NCI-H460 (cell line): ENCODE measurements around the gene CHCHD6. TPM values are rescaled to one million over a fixed set of nuclear protein-coding genes. Genes with fewer than 3 reads are reported as not detected.

Experiments used
- DNase-seq: peaks from one replicate; pipeline ENCODE4 v3.0.0-alpha.2; 2016; ENCODE audit warnings: low read depth; ENCODE audit errors: extremely low read depth
- total RNA-seq: library from RNA; depleted of rRNA; stranded (reverse); fragments of >200 nt; shearing (Covaris generic); gene quantifications from 2 replicates; pipeline ENCODE4 v1.2.3, GENCODE V29; 2014

CHCHD6 gene
- total RNA-seq, 1 experiment from 2014 or later, result 24.2 TPM

- no peak for DNase-seq
Measured at GRCh38 chr3:126696701-126697267, 7.3 kb upstream of the CHCHD6 start.

- DNase-seq, result no peak
Measured at GRCh38 chr3:126699011-126699410, 5.0 kb upstream of the CHCHD6 start.

GRCh38 chr3:126704494-126705214 lies 614 bp downstream of the CHCHD6 start:
- DNase-seq, result no peak

GRCh38 chr3:126706631-126707030 lies 2.6 kb downstream of the CHCHD6 start:
- DNase-seq, result no peak

GRCh38 chr3:126711121-126711760 lies 7.2 kb downstream of the CHCHD6 start:
- no peak for DNase-seq

- no peak for DNase-seq
Measured at GRCh38 chr3:126713199-126713598, 9.2 kb downstream of the CHCHD6 start.

- no peak for DNase-seq
Measured at GRCh38 chr3:126714276-126714900, 10.3 kb downstream of the CHCHD6 start.

- no peak for DNase-seq
Measured at GRCh38 chr3:126714921-126715320, 10.9 kb downstream of the CHCHD6 start.

- DNase-seq, result no peak
Measured at GRCh38 chr3:126715432-126715831, 11.4 kb downstream of the CHCHD6 start.

GRCh38 chr3:126716057-126716456 lies 12.0 kb downstream of the CHCHD6 start:
- DNase-seq, result no peak

- no peak for DNase-seq
Measured at GRCh38 chr3:126718561-126719445, 14.8 kb downstream of the CHCHD6 start.

GRCh38 chr3:126720596-126720995 lies 16.6 kb downstream of the CHCHD6 start:
- no peak for DNase-seq

GRCh38 chr3:126721246-126721645 lies 17.2 kb downstream of the CHCHD6 start:
- no peak for DNase-seq

GRCh38 chr3:126723237-126723636 lies 19.2 kb downstream of the CHCHD6 start:
- no peak for DNase-seq

- no peak for DNase-seq
Measured at GRCh38 chr3:126723801-126724200, 19.8 kb downstream of the CHCHD6 start.

GRCh38 chr3:126728680-126729079 lies 24.6 kb downstream of the CHCHD6 start:
- DNase-seq, result no peak

GRCh38 chr3:126730376-126730775 lies 26.3 kb downstream of the CHCHD6 start:
- no peak for DNase-seq

- no peak for DNase-seq
Measured at GRCh38 chr3:126731044-126731443, 27.0 kb downstream of the CHCHD6 start.

GRCh38 chr3:126732281-126733060 lies 28.4 kb downstream of the CHCHD6 start:
- DNase-seq, result no peak

GRCh38 chr3:126733061-126733430 lies 29.0 kb downstream of the CHCHD6 start:
- no peak for DNase-seq
